B cell (primary cell): ENCODE data around the gene COMMD1. TPM values are rescaled to one million over a fixed set of nuclear protein-coding genes. Genes with fewer than 3 reads are reported as not detected.

Source experiments
- ATAC-seq: fragments of 200-7000 bp; cut with Tn5 transposase; one replicate; pipeline ENCODE4 v1.10.0; 2021; ENCODE audit warnings: low read depth, mild to moderate bottlenecking, moderate number of reproducible peaks, moderate library complexity
- CTCF ChIA-PET: fragments of 350-600 bp; sonication (Branson Sonifier 250); formaldehyde crosslinking; loops from one replicate; lab custom pipeline; 2021; ENCODE audit warnings: antibody characterized with exemption, inconsistent platforms; lab: Charles Lee
- POLR2A ChIA-PET: fragments of 350-600 bp; sonication (Branson Sonifier 250); formaldehyde crosslinking; loops from one replicate; lab custom pipeline; 2021; ENCODE audit warnings: antibody characterized with exemption; lab: Charles Lee
- DNase-seq: peaks from one replicate; pipeline ENCODE4 v3.0.0; 2013
- H2AFZ ChIP-seq: 2 replicates; pipeline ENCODE4 v1.6.1; 2012; ENCODE audit warnings: mild to moderate bottlenecking, low read depth, low read length; ENCODE audit not compliant: insufficient read depth, poor library complexity, severe bottlenecking
- H3K27ac ChIP-seq, 2 donors: 1 replicate in 1 of 2; 2 replicates in 1 of 2; pipeline ENCODE4 v1.5.1; 2012 to 2013; ENCODE audit warnings: low read length in 2 of 2, mild to moderate bottlenecking in 2 of 2, moderate library complexity in 1 of 2
- H3K27me3 ChIP-seq, 4 experiments: fragments of 200-600 bp in 1 of 4; sonication (generic) in 1 of 4; replicated peaks in 1 of 4; 1 replicate in 2 of 4; 2 replicates in 2 of 4; pipeline versions ENCODE4 v1.6.1 to v1.7.0; 2013 to 2016; ENCODE audit warnings: low read length in 3 of 4, mild to moderate bottlenecking in 2 of 4, mixed read lengths in 1 of 4, moderate library complexity in 1 of 4; ENCODE audit not compliant: insufficient read depth in 4 of 4, control insufficient read depth in 3 of 4; ENCODE audit errors: control extremely low read depth in 1 of 4
- H3K36me3 ChIP-seq, 2 experiments: replicated peaks in 1 of 2; 1 replicate in 1 of 2; 2 replicates in 1 of 2; pipeline versions ENCODE4 v1.6.1 to v1.7.1; 2013; ENCODE audit warnings: low read length in 1 of 2; ENCODE audit not compliant: insufficient read depth in 2 of 2, control insufficient read depth in 1 of 2; ENCODE audit errors: control extremely low read depth in 1 of 2, extremely low read depth in 1 of 2
- H3K4me1 ChIP-seq, 2 donors: fragments of 200-600 bp in 1 of 2; sonication (generic) in 1 of 2; 1 replicate in 1 of 2; 2 replicates in 1 of 2; pipeline versions ENCODE4 v1.5.1 to v1.6.1; 2013 to 2017; ENCODE audit warnings: low read length in 2 of 2; ENCODE audit not compliant: control insufficient read depth in 2 of 2, insufficient read depth in 2 of 2
- H3K4me2 ChIP-seq: replicated peaks from 2 replicates; pipeline ENCODE3; 2012; ENCODE audit warnings: mild to moderate bottlenecking, low read depth, low read length; ENCODE audit not compliant: poor library complexity, severe bottlenecking
- H3K4me3 ChIP-seq, 5 experiments: fragments of 200-600 bp in 1 of 5; sonication (generic) in 1 of 5; 1 replicate in 3 of 5; 2 replicates in 2 of 5; pipeline versions ENCODE4 v1.5.1 to v1.7.0; 2011 to 2016; ENCODE audit warnings: low read length in 4 of 5, mild to moderate bottlenecking in 4 of 5, low read depth in 2 of 5, control low read depth in 1 of 5, moderate library complexity in 1 of 5; ENCODE audit not compliant: insufficient read depth in 1 of 5; ENCODE audit errors: control extremely low read depth in 1 of 5, extremely low read depth in 1 of 5
- H3K79me2 ChIP-seq: fragments of 200-600 bp; sonication (generic); one replicate; pipeline ENCODE4 v1.6.0; 2016; ENCODE audit warnings: low read length; ENCODE audit not compliant: control insufficient read depth, insufficient read depth
- H3K9ac ChIP-seq: fragments of 200-600 bp; sonication (generic); 2 replicates; pipeline ENCODE4 v1.6.1; 2017; ENCODE audit warnings: mild to moderate bottlenecking, low read length, moderate library complexity
- H3K9me3 ChIP-seq, 3 donors: one replicate each; pipeline versions ENCODE4 v1.6.1 to v1.7.1; 2013; ENCODE audit warnings: low read length in 2 of 3; ENCODE audit not compliant: control insufficient read depth in 2 of 3, insufficient read depth in 1 of 3; ENCODE audit errors: control extremely low read depth in 1 of 3
- H4K20me1 ChIP-seq: 2 replicates; pipeline ENCODE4 v1.6.0; 2012; ENCODE audit warnings: mild to moderate bottlenecking, low read length; ENCODE audit not compliant: insufficient read depth, control insufficient read depth, poor library complexity, severe bottlenecking
- H3K27ac Mint-ChIP-seq: one replicate; pipeline ENCODE4 v1.8.0; 2021; ENCODE audit warnings: mixed read lengths
- H3K27me3 Mint-ChIP-seq: one replicate; pipeline ENCODE4 v1.8.0; 2021; ENCODE audit warnings: mixed read lengths
- H3K4me1 Mint-ChIP-seq: one replicate; pipeline ENCODE4 v1.8.0; 2021; ENCODE audit warnings: mixed read lengths
- H3K4me3 Mint-ChIP-seq: one replicate; pipeline ENCODE4 v1.8.0; 2021; ENCODE audit warnings: mixed read lengths
- H3K9me3 Mint-ChIP-seq: one replicate; pipeline ENCODE4 v1.8.0; 2022; ENCODE audit warnings: mixed read lengths; ENCODE audit not compliant: insufficient read depth
- EZH2 ChIP-seq: IDR thresholded peaks from 2 replicates; pipeline ENCODE4 v1.6.1; 2012; ENCODE audit warnings: borderline replicate concordance, low read depth, mild to moderate bottlenecking, moderate library complexity, low read length; ENCODE audit not compliant: insufficient read depth, poor library complexity, severe bottlenecking
- WGBS: methylation state at CpG from one replicate; pipeline ENCODE4 v1.1.5; 2013; ENCODE audit warnings: missing lambda C conversion rate; ENCODE audit not compliant: insufficient coverage; 5-methylcytosine and 5-hydroxymethylcytosine counted together
- intact Hi-C: fragments of 100-400 bp; cut with micrococcal nuclease; formaldehyde crosslinking; loops from one replicate; pipeline ENCODE4 v1.10.0; 2022
- polyA plus RNA-seq: library from polyadenylated mRNA; depleted of rRNA; stranded (reverse); fragments of >200 nt; gene quantifications from 2 replicates; pipeline ENCODE4 v1.2.3, GENCODE V29; 2012
- total RNA-seq, 2 donors: library from RNA; stranded (reverse); fragments of 120-200 nt in 1 of 2; gene quantifications; 1 replicate in 1 of 2; 2 replicates in 1 of 2; pipeline versions ENCODE4 v1.2.3 to v1.2.4, GENCODE V29; 2013 to 2022
- TF ChIP-seq, protein P1 (sequence below): fragments of 200-600 bp; IDR thresholded peaks from one replicate; pipeline ENCODE4 v1.8.0; 2022; ENCODE audit warnings: antibody characterized with exemption, mild to moderate bottlenecking

COMMD1 gene
- total and polyA plus RNA-seq, 2 donors (not counting 1 experiment from before 2014, with no cell fraction given): 20.6 to 25.1 TPM

DNA sequence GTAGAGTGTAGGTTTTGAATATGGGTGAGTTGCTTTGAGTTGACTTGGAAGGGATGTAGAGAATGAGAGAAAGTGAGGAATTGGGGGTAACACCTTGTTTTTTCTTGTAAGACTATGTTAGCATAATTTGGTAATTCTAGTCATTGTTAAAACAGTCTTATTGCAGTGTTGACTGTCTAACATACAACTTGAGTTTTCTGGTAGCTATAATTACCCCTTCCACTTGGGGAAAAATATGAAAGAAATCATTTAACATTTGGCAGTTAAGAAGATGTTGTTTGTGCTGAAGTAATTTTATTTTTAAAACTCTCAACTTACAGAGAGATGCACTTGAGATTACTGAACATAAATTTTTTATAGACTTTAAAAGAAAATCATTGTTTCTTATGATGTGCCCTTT is 108.2 kb downstream of the COMMD1 start:
- Histone ChIP-seq H3K9ac (no peak overlapping the region), H3K27me3 (no peaks in the 10 kb centered on the region), H4K20me1 (no peaks in the 10 kb centered on the region), H3K36me3 (no peaks in the 10 kb centered on the region), H3K4me3 (no peak overlapping the region), H2AFZ (no peak overlapping the region), H3K4me2 (no peak overlapping the region), H3K4me1 (no peaks in the 10 kb centered on the region), H3K79me2 (peaks cover 4% of the 10 kb centered on the region), H3K27ac (no peak overlapping the region), H3K9me3 (no peaks in the 10 kb centered on the region)
- TF ChIP-seq, protein P1, sequence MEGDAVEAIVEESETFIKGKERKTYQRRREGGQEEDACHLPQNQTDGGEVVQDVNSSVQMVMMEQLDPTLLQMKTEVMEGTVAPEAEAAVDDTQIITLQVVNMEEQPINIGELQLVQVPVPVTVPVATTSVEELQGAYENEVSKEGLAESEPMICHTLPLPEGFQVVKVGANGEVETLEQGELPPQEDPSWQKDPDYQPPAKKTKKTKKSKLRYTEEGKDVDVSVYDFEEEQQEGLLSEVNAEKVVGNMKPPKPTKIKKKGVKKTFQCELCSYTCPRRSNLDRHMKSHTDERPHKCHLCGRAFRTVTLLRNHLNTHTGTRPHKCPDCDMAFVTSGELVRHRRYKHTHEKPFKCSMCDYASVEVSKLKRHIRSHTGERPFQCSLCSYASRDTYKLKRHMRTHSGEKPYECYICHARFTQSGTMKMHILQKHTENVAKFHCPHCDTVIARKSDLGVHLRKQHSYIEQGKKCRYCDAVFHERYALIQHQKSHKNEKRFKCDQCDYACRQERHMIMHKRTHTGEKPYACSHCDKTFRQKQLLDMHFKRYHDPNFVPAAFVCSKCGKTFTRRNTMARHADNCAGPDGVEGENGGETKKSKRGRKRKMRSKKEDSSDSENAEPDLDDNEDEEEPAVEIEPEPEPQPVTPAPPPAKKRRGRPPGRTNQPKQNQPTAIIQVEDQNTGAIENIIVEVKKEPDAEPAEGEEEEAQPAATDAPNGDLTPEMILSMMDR: no peak
- TF ChIP-seq EZH2: no peak
- CTCF ChIA-PET: no interaction called here
- Mint-ChIP-seq H3K27ac (no peak overlapping the region), H3K9me3 (no peaks in the 10 kb centered on the region), H3K4me3 (no peak overlapping the region), H3K4me1 (peaks cover 11% of the 10 kb centered on the region), H3K27me3 (no peaks in the 10 kb centered on the region)
- POLR2A ChIA-PET: no interaction called here
- intact Hi-C loops: no loop called here
- no peak for DNase-seq
- no peak for ATAC-seq

DNA sequence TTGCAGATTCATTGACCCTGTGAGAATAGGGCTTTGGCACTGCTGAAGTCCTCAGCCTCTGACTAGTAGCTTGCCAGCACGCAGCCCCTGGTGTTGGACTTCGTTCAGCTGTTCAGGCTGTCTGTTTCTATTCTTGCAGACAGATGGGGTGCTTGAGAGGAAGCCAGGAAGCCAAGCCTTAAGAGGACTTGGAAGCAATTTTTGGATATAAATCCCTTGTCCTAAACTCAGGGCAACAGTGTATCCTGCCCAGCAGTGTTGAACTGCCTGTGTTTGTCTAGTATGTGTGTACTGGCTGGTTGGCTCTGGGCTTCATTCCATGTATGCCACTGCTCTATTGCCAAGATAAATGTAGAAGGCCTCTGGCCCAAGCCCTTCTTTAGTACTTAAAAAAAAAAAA is 108.6 kb downstream of the COMMD1 start:
- Histone ChIP-seq H3K36me3 (no peaks in the 10 kb centered on the region), H3K4me3 (no peak overlapping the region), H3K4me1 (no peaks in the 10 kb centered on the region), H3K27me3 (no peaks in the 10 kb centered on the region), H3K79me2 (peaks cover 4% of the 10 kb centered on the region), H3K27ac (no peak overlapping the region), H2AFZ (no peak overlapping the region), H3K9ac (no peak overlapping the region), H4K20me1 (no peaks in the 10 kb centered on the region), H3K9me3 (no peaks in the 10 kb centered on the region), H3K4me2 (no peak overlapping the region)
- POLR2A ChIA-PET: no interaction called here
- H3K27ac Mint-ChIP-seq: no peak overlapping the region
- ATAC-seq (no peak), DNase-seq (no peak)
- TF ChIP-seq EZH2: no peak
- TF ChIP-seq, protein P1: no peak
- peaks cover 12% of the 10 kb centered on the region for H3K4me1 Mint-ChIP-seq
- intact Hi-C loops: no loop called here
- WGBS: 28% methylated on average over 2 of the region's 2 CpGs
- CTCF ChIA-PET: no interaction called here
- H3K27me3 Mint-ChIP-seq: no peaks in the 10 kb centered on the region
- H3K9me3 Mint-ChIP-seq: no peaks in the 10 kb centered on the region
- no peak overlapping the region for H3K4me3 Mint-ChIP-seq
